Trophoblast cell (in vitro differentiated cells and primary cell): Measurements from ENCODE around the gene B3GAT1.
A peak's percentile ranks its signal among the peaks of the same experiment; 100 is the strongest.

Experiments used
- DNase-seq, 2 donors: peaks; one replicate each; pipeline ENCODE4 v3.0.0-alpha.2; 2016
- H2AFZ ChIP-seq: 2 replicates; pipeline ENCODE4 v1.6.1; 2013; ENCODE audit warnings: low read length, moderate library complexity, mild to moderate bottlenecking; ENCODE audit not compliant: insufficient read depth, poor library complexity
- H2AK5ac ChIP-seq: 2 replicates; pipeline ENCODE4 v1.6.1; 2013; ENCODE audit warnings: mild to moderate bottlenecking, low read length
- H2BK120ac ChIP-seq: 2 replicates; pipeline ENCODE4 v1.6.1; 2013; ENCODE audit warnings: low read length, mild to moderate bottlenecking, moderate library complexity; ENCODE audit not compliant: insufficient read depth, poor library complexity
- H2BK12ac ChIP-seq: 2 replicates; pipeline ENCODE4 v1.6.1; 2013; ENCODE audit warnings: mild to moderate bottlenecking, low read length, moderate library complexity
- H2BK5ac ChIP-seq: 2 replicates; pipeline ENCODE4 v1.6.1; 2013; ENCODE audit warnings: low read length, low read depth, moderate library complexity, mild to moderate bottlenecking; ENCODE audit not compliant: poor library complexity
- H3K14ac ChIP-seq: 2 replicates; pipeline ENCODE4 v1.6.1; 2013; ENCODE audit warnings: mild to moderate bottlenecking, low read length
- H3K18ac ChIP-seq: 2 replicates; pipeline ENCODE4 v1.6.1; 2013; ENCODE audit warnings: mild to moderate bottlenecking, low read length
- H3K23ac ChIP-seq: 2 replicates; pipeline ENCODE4 v1.6.1; 2013; ENCODE audit warnings: low read length
- H3K27ac ChIP-seq: 2 replicates; pipeline ENCODE4 v1.5.1; 2013; ENCODE audit warnings: low read depth, mild to moderate bottlenecking, inconsistent platforms, low read length, moderate library complexity
- H3K27me3 ChIP-seq: 2 replicates; pipeline ENCODE4 v1.6.1; 2013; ENCODE audit warnings: inconsistent platforms, mild to moderate bottlenecking, low read length, moderate library complexity; ENCODE audit not compliant: insufficient read depth
- H3K36me3 ChIP-seq, 2 experiments: 1 replicate in 1 of 2; 2 replicates in 1 of 2; pipeline ENCODE4 v1.6.1; 2013; ENCODE audit warnings: low read length in 2 of 2, mild to moderate bottlenecking in 2 of 2, moderate library complexity in 1 of 2; ENCODE audit not compliant: insufficient read depth in 2 of 2, control insufficient read depth in 1 of 2
- H3K4ac ChIP-seq: 2 replicates; pipeline ENCODE4 v1.6.1; 2013; ENCODE audit warnings: low read depth, mild to moderate bottlenecking, low read length, moderate library complexity
- H3K4me1 ChIP-seq, 2 experiments: 1 replicate in 1 of 2; 2 replicates in 1 of 2; pipeline ENCODE4 v1.6.1; 2013; ENCODE audit warnings: low read length in 2 of 2, mild to moderate bottlenecking in 2 of 2, moderate library complexity in 1 of 2; ENCODE audit not compliant: insufficient read depth in 2 of 2, control insufficient read depth in 1 of 2
- H3K4me2 ChIP-seq: 2 replicates; pipeline ENCODE4 v1.6.1; 2013; ENCODE audit warnings: inconsistent platforms, mild to moderate bottlenecking, low read length, moderate library complexity
- H3K4me3 ChIP-seq: 2 replicates; pipeline ENCODE4 v1.5.1; 2013; ENCODE audit warnings: mild to moderate bottlenecking, low read depth, low read length, inconsistent platforms
- H3K79me1 ChIP-seq: one replicate; pipeline ENCODE4 v1.6.1; 2013; ENCODE audit warnings: low read length
- H3K79me2 ChIP-seq: 2 replicates; pipeline ENCODE4 v1.6.1; 2013; ENCODE audit warnings: low read length, mild to moderate bottlenecking; ENCODE audit not compliant: control insufficient read depth, insufficient read depth, poor library complexity
- H3K9ac ChIP-seq: 2 replicates; pipeline ENCODE4 v1.6.1; 2013; ENCODE audit warnings: mild to moderate bottlenecking, low read length
- H3K9me3 ChIP-seq: 2 replicates; pipeline ENCODE4 v1.6.1; 2013; ENCODE audit warnings: low read depth, mild to moderate bottlenecking, control low read depth, inconsistent platforms, low read length; ENCODE audit not compliant: insufficient read depth
- H4K12ac ChIP-seq: 2 replicates; pipeline ENCODE4 v1.6.1; 2013; ENCODE audit warnings: low read depth, mild to moderate bottlenecking, low read length, moderate library complexity
- H4K8ac ChIP-seq: 2 replicates; pipeline ENCODE4 v1.6.1; 2013; ENCODE audit warnings: low read depth, mild to moderate bottlenecking, low read length, moderate library complexity
- H4K91ac ChIP-seq: one replicate; pipeline ENCODE4 v1.6.1; 2013; ENCODE audit warnings: low read depth, mild to moderate bottlenecking, low read length, moderate library complexity
- WGBS: extraction: QIAGEN DNeasy Blood & Tissue Kit; methylation state at CpG from one replicate; pipeline ENCODE4 v1.1.7; 2013; ENCODE audit warnings: missing lambda C conversion rate; ENCODE audit not compliant: insufficient read length, insufficient coverage; ENCODE audit errors: extremely low coverage; 5-methylcytosine and 5-hydroxymethylcytosine counted together

Gene B3GAT1

GRCh38 chr11:134407923-134408322 lies 4.1 kb downstream of the B3GAT1 start:
- Histone ChIP-seq H2BK12ac (no peak overlapping the region), H2AFZ (no peak overlapping the region), H3K4ac (no peak overlapping the region), H3K9ac (no peak overlapping the region), H3K4me2 (no peak overlapping the region), H3K79me2 (no peaks in the 10 kb centered on the region), H3K9me3 (peaks cover 4% of the 10 kb centered on the region), H3K4me1 (peaks cover 3 to 4% of the 10 kb centered on the region in 2 experiments), H2BK120ac (no peak overlapping the region), H3K79me1 (no peaks in the 10 kb centered on the region), H2BK5ac (no peak overlapping the region), H3K18ac (no peak overlapping the region), H3K36me3 (no peaks in the 10 kb centered on the region), H4K91ac (no peak overlapping the region), H3K14ac (no peak overlapping the region), H4K12ac (no peak overlapping the region), H2AK5ac (no peak overlapping the region), H3K27ac (no peak overlapping the region), H3K4me3 (no peak overlapping the region), H4K8ac (no peak overlapping the region), H3K27me3 (peaks cover 23% of the 10 kb centered on the region), H3K23ac (no peak overlapping the region)
- no peak for DNase-seq
- no CpG with 5 or more reads among the region's 8 CpGs for WGBS

GRCh38 chr11:134407321-134407828 lies 4.7 kb downstream of the B3GAT1 start:
- Histone ChIP-seq H3K4me1 (peaks cover 0 to 3% of the 10 kb centered on the region in 2 experiments), H4K91ac (no peak overlapping the region), H2BK120ac (no peak overlapping the region), H2BK5ac (no peak overlapping the region), H3K79me2 (no peaks in the 10 kb centered on the region), H3K14ac (no peak overlapping the region), H3K9ac (peak overlapping the region; percentile 1), H4K12ac (no peak overlapping the region), H3K36me3 (no peaks in the 10 kb centered on the region), H3K27me3 (peaks cover 18% of the 10 kb centered on the region), H3K4ac (no peak overlapping the region), H2AFZ (no peak overlapping the region), H3K23ac (peak overlapping the region; percentile 47), H2AK5ac (no peak overlapping the region), H3K9me3 (peaks cover 4% of the 10 kb centered on the region), H3K4me3 (no peak overlapping the region), H3K79me1 (no peaks in the 10 kb centered on the region), H4K8ac (no peak overlapping the region), H3K18ac (no peak overlapping the region), H2BK12ac (no peak overlapping the region), H3K27ac (no peak overlapping the region), H3K4me2 (no peak overlapping the region)
- no peak for DNase-seq
- no CpG with 5 or more reads among the region's 12 CpGs for WGBS

- Histone ChIP-seq H3K14ac (no peak overlapping the region), H3K79me2 (no peaks in the 10 kb centered on the region), H4K12ac (no peak overlapping the region), H2AK5ac (no peak overlapping the region), H4K91ac (no peak overlapping the region), H3K9ac (no peak overlapping the region), H3K4me3 (no peak overlapping the region), H3K18ac (no peak overlapping the region), H2BK120ac (no peak overlapping the region), H3K23ac (no peak overlapping the region), H2BK12ac (no peak overlapping the region), H3K9me3 (peaks cover 4% of the 10 kb centered on the region), H4K8ac (no peak overlapping the region), H3K4ac (no peak overlapping the region), H3K27me3 (peaks cover 15% of the 10 kb centered on the region), H2AFZ (no peak overlapping the region), H3K79me1 (no peaks in the 10 kb centered on the region), H3K27ac (no peak overlapping the region), H3K36me3 (no peaks in the 10 kb centered on the region), H3K4me2 (no peak overlapping the region), H2BK5ac (no peak overlapping the region), H3K4me1 (peaks cover 0 to 1% of the 10 kb centered on the region in 2 experiments)
- WGBS = no CpG with 5 or more reads among the region's 11 CpGs
- DNase-seq = no peak
These were observed 5.5 kb downstream of the B3GAT1 start for GRCh38 chr11:134406264-134407185.

GRCh38 chr11:134405841-134406240 lies 6.2 kb downstream of the B3GAT1 start:
- Histone ChIP-seq H2AK5ac (no peak overlapping the region), H2AFZ (no peak overlapping the region), H3K4me1 (no peaks in the 10 kb centered on the region), H4K8ac (no peak overlapping the region), H3K23ac (no peak overlapping the region), H3K14ac (no peak overlapping the region), H2BK5ac (no peak overlapping the region), H4K91ac (no peak overlapping the region), H2BK120ac (no peak overlapping the region), H3K9ac (no peak overlapping the region), H3K4ac (no peak overlapping the region), H3K27me3 (peaks cover 8% of the 10 kb centered on the region), H3K79me2 (no peaks in the 10 kb centered on the region), H4K12ac (no peak overlapping the region), H3K36me3 (no peaks in the 10 kb centered on the region), H3K27ac (no peak overlapping the region), H3K4me2 (no peak overlapping the region), H3K4me3 (no peak overlapping the region), H3K9me3 (peaks cover 3% of the 10 kb centered on the region), H3K18ac (no peak overlapping the region), H2BK12ac (no peak overlapping the region), H3K79me1 (no peaks in the 10 kb centered on the region)
- no peak for DNase-seq
- no CpG with 5 or more reads among the region's 9 CpGs for WGBS
